Stimulated activated CD8-positive, alpha-beta memory T cell treated with anti-CD3 and anti-CD28 coated beads, Interleukin-4, amount 100 ng/mL, for 48 hours (primary cell): ENCODE measurements around the gene NUAK1.

Source experiments
- DNase-seq: peaks from one replicate; pipeline ENCODE4 v3.0.0-alpha.2; 2020

Gene NUAK1

DNA sequence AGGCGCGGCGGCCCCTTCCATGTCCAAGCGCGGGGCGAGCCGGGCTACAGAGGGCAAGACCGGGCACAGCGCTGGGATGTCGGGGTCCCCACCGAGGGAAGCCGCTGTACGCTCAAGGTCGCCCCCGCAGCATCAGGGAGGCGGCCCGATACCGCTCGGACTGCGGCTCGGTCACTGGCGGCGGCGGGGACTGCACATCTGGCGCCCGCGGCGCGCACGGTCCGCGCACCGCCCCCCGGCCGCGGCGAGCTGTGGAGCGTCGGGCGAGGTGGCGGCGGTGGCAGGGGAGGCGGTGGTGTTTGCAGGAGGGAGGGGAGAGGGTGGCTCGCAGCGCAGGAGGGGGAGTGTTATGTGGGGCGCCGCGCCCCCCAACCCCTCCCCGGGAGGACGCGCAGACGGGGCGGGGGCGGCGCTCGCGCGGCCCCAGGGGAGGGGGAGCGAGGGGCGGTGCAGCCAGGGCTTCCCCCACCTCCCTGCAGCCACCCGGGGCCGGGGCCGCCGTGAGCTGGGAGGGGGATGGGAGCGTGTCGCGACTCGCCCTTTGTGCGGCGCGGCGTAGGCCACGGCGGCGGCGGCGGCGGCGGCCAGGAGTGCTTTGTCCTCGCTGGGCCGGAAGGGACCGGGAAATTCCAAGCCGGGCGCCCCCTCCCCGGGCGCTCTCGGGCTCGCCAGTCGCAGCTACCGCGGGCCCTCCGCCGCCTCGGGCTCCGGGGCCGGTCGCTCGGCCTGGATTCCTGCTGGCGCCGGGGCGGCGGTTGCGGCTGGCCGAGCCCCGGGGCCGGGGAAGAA is at the start of gene NUAK1:
NUAK1 (minus strand) TSS at position 322 of the 789 bp plus-strand sequence; CDS start at position 21, 301 bp downstream.
- DNase-seq: no peak

DNA sequence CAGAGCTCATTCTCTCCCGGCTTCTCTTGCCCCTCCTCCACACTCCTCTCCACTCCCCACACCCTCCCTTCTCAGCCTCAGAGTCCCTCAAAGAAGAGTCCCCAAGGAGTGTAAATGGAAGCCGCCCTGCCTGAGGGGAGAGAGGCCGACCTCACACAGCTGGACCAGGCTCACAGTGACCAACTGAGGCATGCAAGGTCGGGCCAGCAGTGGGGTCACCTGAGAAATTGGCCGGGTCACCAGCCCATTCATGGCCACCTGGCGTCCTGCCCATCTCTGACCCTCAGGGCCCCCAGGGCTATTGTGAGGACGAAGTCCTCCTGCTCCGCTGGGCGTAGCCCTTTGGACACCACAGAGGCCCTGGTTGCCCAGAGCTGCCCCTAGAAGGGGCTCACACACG is 49.5 kb upstream of the NUAK1 start:
- DNase-seq: no peak

DNA sequence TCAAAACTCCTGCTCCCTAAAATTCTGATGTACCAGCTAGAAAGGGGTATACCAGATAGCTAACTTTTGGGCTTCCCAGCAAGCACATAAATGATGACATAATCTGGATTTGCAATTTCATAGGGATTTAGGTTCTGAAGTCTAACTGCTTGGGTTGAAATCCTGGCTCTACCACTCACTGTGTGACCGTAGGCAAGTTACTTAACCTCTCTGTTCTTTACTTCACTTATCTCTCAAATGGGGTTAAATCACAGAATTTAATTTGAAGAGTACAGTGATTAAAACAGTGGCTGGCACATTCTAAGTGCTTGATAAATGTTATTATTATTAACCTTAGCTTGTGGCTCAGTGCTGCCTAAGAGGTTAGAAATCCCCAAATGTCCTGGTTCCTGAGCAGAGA is 49.1 kb upstream of the NUAK1 start:
- no peak for DNase-seq

DNA sequence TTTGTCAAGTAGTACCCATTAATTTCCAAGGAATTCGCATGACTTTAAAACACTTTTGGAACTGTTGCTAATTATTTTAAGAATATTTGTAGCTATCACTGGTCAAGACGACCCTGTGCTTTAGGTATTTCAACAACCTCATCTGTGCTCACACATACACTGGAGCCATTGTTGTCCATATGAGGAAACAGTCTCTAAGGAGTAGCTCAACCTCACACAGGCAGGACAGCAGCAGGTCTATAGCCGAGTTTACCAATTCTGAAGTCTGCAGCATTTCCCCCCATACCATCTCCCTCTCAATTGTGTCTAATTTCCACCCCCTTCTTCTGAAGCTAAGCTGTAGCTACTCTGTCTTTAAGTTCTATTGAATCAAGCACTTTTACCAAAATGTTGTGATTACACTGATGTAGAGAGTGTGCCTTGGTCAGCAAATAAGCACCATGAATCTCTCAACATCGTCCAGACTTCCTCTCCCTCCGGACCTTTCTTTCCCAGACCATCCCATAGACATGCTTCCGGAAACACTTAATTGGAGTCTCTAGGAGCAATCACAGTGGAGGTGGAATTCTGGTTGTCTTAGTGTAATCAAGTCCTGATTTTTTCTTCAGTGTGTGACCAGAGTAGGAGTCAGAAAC is 48.5 kb upstream of the NUAK1 start:
- no peak for DNase-seq

DNA sequence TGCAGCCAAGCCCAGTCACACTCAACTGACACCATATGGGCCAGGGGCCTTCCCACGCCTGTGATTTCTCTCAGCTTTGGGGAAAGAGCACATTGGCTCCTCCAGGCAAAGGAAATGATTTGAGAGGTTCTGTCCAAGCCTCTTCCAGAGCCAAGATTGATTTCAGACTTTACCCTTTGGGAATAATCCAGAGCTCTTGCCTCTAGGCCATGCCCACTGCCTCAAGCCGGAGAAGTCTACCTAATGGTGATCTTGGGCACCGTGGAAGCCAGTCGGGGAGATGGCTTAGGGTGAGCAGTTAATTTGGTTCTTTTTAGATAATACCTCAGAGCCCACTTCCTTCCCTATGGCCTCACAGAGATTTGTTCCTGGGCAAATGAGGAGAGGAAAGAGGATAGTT is 45.0 kb upstream of the NUAK1 start:
- DNase-seq: no peak

DNA sequence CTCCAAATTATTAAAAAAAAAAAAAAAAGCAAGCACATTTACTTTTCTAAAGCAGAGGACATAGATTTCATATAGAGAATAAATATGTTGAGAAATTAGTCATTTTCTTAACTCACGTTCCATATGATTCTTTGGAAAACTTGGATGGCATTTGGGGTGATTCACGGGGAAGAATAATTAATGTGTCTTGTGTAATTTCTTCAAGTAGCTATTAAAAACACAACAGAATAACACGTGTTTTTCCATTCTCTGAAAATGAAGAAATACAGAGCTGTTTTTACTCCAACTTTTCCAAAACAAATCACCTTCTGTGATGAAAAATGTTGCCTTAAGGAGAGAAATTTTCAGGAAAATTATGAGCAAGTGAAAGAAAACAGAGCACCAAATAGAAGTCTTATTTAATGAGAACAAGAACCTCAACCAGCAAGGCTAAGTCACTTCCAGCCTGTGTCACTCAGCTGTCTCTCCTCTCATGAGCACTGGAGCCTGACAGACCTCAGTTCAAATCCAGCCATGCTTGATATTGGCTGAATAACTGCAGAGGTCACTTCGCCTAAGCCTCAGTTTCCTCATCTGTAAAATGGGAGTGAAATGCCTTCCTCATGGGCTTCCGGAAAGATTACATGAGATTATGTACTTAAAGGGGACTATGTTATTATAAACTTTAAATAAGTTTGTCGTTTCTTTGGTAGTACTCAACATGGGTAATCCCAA is 42.8 kb upstream of the NUAK1 start:
- no peak for DNase-seq

DNA sequence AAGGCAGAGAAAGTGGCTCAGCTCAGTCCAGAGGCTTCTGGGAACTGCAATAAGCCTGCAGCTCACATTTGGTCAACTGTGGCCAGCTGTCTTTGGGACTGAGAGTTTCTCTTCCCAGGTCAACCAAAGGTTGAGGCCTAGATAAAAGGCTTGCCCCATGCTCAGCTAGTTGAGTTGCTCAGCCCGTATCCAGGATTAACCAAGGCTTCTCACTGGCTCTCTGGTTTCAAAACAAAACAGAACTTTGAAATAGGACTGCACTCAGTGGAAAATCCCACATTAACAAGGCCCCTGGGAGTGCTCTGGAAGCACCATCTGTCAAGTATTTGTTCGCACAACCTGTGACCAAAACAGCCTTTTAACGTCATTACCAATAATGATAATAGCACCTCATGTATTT is 40.3 kb upstream of the NUAK1 start:
- DNase-seq: no peak

DNA sequence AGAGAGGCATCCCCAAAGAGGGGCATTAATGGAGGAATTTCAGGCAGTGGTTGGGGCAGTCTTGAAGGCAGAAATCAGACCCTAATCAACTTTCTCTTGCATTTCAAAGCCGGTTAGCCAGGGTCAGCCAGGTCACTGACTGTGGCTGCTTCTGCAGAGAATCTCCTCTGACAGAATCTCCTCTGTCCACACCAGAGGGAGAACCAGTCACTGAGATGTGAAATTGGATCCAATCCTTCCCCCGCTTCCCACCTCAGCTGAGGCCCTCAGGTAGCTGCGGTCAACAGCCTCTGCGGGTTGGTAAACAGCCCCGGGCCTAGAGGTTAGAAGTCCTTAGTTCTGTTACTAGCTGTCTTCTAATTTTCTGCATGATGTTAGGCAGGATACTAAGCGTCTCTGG is 39.8 kb upstream of the NUAK1 start:
- no peak for DNase-seq

DNA sequence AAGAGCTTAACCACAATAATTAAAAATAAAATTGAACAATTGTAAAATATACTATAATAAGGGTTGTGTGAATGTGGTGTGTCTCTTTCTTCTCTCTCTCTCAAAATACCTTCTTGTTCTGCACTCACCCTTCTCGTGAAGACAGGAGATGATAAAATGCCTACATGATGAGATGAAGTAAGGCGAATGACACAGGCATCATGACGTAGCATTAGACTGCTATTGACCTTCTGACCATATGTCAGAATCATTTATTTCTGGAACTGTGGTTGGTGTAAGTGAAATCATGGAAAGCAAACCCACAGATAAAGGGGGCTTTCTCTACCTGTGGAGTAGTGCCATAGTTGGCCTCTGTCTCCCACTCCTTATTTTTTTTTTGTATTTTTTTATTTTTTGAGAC is 37.8 kb upstream of the NUAK1 start:
- DNase-seq: no peak

DNA sequence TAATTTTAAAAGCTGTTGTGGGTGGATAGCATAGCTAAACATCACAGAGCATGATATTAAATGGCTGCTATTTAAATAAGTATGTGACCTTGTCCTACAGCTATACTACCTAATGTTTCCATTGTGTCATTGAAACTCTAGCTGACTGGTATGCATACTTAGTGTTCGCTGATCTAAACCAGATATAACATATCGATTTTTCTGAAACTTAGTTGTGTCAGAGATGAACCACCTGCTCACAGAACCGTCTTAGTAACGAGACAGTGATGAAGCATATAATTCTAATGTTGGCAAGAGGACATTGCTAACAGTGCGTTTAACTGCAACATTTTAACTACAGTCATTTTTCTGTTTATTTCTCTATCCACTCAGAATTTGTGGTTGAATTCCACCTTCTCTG is 36.1 kb upstream of the NUAK1 start:
- no peak for DNase-seq

DNA sequence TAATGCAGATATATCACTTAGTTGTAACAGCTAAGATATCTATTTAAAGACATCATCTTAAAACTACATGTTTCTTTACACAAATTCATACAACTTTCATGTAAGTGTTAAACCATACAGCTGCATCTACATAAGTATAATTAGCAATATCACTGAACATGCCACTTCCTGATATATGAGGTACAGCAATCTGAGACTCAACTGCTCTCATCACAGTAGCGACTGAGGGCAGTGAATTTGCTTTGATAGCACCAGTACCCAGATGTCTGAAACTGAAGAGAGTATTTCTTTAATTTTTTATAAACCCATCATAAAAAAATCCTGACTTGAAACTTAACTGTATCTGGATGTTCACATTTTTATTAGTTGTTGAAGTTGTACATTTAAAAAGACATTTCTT is 34.7 kb upstream of the NUAK1 start:
- no peak for DNase-seq

DNA sequence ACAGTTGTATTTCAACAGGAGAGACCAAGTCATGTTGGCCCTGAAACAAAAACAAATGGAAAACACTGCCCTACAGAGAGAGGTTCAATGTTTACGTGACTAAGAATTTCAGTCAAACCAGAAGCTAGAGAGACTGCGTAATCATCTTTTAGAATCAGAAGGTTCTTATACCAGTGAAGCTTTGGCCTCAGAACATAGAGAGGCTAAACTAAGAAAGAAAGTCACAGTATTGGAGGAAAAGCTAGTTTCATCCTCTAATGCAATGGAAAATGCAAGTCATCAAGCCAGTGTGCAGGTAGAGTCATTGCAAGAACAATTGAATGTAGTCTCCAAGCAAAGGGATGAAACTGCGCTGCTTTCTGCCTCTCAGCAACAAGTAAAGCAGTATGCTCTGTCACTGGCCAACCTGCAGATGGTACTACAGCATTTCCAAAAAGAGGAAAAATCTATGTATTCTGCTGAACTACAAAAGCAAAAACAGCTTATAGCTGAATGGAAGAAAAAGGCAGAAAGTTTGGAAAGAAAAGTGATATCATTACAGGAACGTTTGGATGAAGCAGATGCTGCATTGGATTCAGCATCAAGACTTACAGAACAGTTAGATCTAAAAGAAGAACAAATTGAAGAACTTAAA is 32.5 kb upstream of the NUAK1 start:
- peak; percentile 28 for DNase-seq

DNA sequence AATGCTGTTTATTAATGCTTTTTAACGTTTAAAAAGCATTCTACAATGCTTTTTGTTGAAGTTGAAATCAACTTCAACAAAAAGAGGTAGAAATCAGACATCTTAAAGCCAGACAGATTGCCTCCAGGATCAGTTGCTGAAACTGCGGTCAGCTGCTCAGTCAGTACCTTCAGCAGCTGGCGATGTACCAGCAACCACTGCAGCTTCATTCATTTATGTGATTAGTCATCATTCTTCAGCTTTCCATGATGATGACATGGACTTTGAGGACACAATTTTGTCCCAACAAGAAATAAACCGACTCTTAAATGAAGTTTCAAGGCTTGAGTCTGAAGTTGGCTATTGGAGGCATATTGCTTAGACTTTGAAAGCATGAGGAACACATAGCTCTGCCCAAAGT is 31.5 kb upstream of the NUAK1 start:
- no peak for DNase-seq

DNA sequence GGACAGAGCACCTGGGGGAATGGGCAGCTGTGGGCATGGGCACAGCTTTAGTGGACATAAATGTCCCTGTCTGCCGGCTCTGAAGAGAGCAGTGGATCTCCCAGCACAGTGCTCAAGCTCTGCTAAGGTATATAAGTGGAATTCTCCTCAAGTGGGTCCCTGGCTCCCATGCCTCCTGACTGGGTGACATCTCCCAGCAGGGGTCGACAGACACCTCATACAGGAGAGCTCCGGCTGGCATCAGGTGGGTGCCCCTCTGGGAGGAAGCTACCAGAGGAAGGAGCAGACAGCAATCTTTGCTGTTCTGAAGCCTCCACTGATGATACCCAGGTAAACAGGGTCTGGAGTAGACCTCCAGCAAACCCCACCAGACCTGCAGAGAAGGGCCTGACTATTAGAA is 25.0 kb upstream of the NUAK1 start:
- DNase-seq: no peak

DNA sequence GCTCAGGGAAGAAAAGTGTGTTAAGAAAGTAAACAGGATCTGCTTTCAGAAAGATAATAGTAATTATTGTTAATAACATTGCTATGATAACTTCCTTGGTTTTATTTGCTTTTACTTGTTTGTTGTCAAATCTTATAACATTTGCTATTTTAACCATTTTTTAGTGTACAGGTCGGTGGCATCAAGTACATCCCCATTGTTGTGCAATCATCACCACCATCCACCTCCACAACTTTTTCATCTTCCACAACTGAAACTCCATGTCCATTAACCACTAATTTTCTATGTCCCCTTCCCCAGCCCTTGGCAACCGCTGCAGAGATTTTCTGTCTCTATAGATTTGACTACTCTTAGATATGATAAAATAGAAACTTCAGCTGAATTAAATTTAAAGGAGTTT is 22.7 kb upstream of the NUAK1 start:
- DNase-seq: no peak

DNA sequence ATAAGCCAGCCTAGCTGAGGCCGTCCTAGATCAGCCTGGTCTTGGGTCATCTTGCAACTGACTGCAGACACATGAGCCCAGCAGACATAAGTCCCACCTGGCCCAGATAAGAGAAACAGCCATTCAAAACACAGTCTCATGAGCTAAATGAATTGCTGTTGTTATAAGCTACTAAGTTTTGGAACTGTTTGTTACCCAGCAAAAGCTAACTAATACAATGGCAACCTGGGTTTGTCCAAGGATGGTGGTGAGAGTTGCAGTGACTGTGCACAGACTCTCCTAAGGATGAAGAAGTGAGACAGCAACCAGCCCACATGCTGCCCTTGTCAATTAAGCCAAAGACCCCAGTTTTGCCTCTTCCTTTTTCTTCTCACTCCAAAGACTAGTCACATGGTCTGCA is 22.2 kb upstream of the NUAK1 start:
- no peak for DNase-seq

DNA sequence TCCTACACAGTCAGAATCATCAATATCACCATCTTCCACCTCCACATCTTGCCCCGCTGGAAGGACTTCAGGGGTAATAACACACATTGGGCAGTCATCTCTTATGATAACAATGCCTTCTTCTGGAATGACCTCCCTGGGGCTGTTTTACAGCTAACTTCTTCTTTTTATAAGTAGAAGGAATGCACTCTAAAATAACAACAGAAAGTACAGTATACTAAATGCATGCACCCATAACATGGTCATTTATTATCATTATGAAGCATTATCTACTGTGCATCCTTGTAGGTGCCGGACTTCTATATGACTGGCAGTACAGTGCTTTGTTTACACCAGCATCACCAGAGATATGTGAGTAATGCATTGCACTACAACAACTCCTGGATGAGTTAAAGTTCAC is 19.0 kb upstream of the NUAK1 start:
- DNase-seq: no peak

DNA sequence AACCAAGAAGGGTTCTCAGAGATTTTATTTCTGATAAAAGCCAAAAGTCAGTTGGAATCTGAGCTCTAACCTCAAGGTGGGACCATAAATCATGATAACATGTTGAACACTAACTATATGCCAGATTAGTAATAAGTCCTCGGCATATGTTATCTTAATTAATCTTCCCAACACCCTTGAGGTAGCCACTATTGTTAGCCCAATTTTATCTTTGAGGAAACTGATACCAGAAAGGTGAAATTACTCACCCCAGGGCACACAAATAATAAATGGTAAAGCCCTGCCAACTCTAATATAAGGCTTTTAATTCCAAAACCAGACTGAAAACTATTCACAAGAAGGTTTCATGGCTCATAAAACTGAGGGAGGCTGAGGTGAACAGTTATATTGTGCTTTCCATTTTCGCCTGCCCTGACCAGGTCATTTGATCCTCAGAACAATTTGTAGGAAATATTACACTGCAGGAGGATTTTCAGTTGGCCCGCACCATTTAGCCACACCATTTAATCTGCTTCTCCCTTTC is 16.1 kb upstream of the NUAK1 start:
- DNase-seq: no peak

DNA sequence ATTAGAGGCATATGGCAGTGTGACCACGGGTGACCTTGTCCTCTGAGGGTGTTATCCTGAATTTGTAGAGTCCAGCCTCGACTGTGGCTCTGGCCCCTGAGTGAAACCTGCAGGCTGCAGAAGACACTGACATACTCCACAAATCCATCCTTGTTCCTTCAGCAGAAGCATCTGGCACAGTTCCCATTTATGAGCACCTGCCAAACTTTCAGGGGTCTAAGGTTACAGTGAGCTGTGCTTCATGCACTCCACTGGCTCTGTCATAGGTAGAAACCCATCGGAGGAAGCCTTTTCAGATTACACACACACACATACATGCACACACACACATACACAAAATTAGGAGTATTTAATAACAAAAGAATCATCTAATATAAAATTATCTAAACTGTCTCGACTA is 13.6 kb upstream of the NUAK1 start:
- DNase-seq: no peak

DNA sequence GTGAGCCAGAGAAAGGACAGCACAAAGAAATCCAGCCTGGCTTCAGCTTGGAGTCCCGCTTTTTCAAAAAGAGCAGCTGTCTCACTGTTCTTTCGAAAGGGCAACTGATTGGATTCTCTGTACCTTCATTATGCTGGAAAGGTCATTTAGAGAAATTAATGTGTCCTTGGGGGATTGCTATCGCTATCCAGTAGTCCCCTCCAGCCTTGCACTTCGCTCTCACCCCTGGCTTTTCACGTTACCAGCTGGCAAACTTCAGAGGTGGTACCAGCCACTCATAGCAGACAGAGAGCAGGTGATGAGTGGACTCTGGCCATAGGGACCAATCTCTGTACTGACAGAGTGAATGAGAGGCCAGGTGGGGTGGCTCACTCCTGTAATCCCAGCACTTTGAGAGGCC is 11.8 kb upstream of the NUAK1 start:
- no peak for DNase-seq

DNA sequence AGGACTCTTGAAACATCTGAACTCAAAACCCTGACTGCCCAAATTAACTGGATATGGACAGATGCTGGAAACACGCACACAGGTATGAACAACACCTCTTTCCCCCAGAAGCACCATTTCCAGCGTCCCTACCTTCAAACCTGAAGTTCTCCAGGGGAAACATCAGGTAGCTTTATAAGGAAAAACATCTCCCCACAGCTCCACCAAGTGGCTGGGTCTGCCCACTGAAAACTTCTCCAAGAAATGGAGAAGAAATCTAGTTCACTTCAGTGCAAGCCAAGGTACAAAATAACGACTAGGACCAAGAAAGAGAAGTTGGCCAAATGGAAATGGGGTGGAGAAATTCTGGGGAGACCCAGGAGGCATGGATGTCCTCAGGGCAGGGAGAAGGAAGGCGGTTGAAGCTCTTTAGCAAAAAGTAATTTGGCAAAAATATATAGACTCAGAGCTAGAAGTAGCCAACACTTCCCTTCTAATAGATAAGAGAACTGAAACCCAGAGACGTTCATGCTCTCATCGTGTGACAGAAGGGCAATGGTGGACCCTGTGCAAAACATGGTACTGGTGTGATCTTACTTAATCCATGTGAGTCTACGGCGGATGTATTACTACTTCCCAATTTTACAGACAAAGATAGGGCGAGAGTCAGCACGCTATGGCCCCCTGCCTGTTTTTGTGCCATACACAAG is 10.5 kb upstream of the NUAK1 start:
- no peak for DNase-seq

DNA sequence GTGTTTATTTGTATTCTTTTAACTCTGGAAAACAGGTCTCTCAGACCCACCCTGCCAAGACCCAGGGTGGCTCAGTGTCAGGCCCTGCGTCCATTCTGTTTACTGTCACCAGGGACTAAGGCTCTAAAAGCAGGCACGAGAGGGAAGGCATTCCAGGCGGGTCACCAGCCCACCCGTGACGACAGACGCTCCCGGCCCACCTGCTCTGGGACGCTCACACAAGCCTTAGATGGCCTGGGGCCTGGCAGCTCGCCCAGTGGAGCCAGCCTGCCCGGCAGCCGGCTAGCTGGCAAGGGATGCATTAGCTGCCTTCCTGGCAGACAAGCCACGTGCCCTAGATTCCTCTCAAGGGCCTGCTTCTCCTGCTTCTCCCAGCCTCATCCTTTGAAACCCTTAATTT is 9.2 kb upstream of the NUAK1 start:
- DNase-seq: no peak

DNA sequence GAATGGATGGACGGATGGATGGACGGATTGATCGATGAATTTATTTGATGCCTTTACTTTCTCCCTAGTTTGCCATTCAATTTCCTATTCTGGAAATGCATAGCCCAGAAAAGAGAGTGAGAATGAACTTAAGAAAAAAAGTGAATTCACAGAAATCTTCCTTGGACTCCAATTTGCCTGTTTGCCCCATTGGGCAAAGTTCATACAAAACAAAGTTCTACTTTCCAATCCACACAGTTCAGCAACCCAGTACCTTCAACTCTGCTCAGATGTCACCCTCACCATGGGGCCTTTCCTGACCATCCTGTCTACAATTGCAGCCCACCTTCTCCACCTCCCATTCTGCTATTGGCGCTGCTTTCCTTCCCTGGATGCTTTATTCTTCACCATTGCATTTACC is 8.2 kb upstream of the NUAK1 start:
- DNase-seq: no peak
